Liver (tissue), 9 donors: Measurements from ENCODE around the gene FARSA. TPM values are rescaled to one million over a fixed set of nuclear protein-coding genes. Genes with fewer than 3 reads are reported as not detected.

Source experiments
- DNase-seq: peaks from one replicate; pipeline ENCODE4 v3.0.0-alpha.2; 2017; ENCODE audit warnings: low spot score
- H3K27ac ChIP-seq, 2 donors: one replicate each; pipeline ENCODE4 v1.7.0; 2013; ENCODE audit warnings: inconsistent platforms in 2 of 2, low read length in 2 of 2, control low read depth in 1 of 2, low read depth in 1 of 2, mild to moderate bottlenecking in 1 of 2
- H3K27me3 ChIP-seq, 4 donors: one replicate each; pipeline versions ENCODE4 v1.6.1 to v1.7.0; 2013; ENCODE audit warnings: low read length in 3 of 4, inconsistent platforms in 1 of 4, mild to moderate bottlenecking in 1 of 4, moderate library complexity in 1 of 4; ENCODE audit not compliant: control insufficient read depth in 4 of 4, insufficient read depth in 4 of 4
- H3K36me3 ChIP-seq, 4 donors: one replicate each; pipeline versions ENCODE4 v1.6.1 to v1.7.0; 2013; ENCODE audit warnings: low read length in 3 of 4, mild to moderate bottlenecking in 3 of 4, low read depth in 1 of 4, moderate library complexity in 1 of 4; ENCODE audit not compliant: control insufficient read depth in 4 of 4, insufficient read depth in 3 of 4
- H3K4me1 ChIP-seq, 4 donors: one replicate each; pipeline versions ENCODE4 v1.6.1 to v1.7.0; 2013; ENCODE audit warnings: low read length in 3 of 4, mild to moderate bottlenecking in 3 of 4, moderate library complexity in 1 of 4; ENCODE audit not compliant: control insufficient read depth in 4 of 4, insufficient read depth in 4 of 4
- H3K4me3 ChIP-seq, 3 donors: one replicate each; pipeline versions ENCODE4 v1.6.1 to v1.7.0; 2013; ENCODE audit warnings: low read length in 3 of 3, control low read depth in 1 of 3, low read depth in 1 of 3, mild to moderate bottlenecking in 1 of 3
- H3K9ac ChIP-seq, 2 donors: one replicate each; pipeline ENCODE4 v1.7.0; 2013; ENCODE audit warnings: low read length in 2 of 2, mild to moderate bottlenecking in 2 of 2, moderate library complexity in 2 of 2, control low read depth in 1 of 2, low read depth in 1 of 2
- H3K9me3 ChIP-seq, 4 donors: one replicate each; pipeline versions ENCODE4 v1.6.1 to v1.7.0; 2013; ENCODE audit warnings: low read length in 3 of 4; ENCODE audit not compliant: control insufficient read depth in 4 of 4
- ATF3 ChIP-seq: IDR thresholded peaks from 2 replicates; pipeline ENCODE4 v1.6.1; 2016; ENCODE audit warnings: antibody characterized with exemption
- EGR1 ChIP-seq, 2 donors: IDR thresholded peaks; 2 replicates each; pipeline ENCODE4 v1.6.1; 2016 to 2018; ENCODE audit warnings: antibody characterized with exemption in 2 of 2, low read depth in 2 of 2
- GABPA ChIP-seq, 2 donors: IDR thresholded peaks in 1 of 2; conservative IDR thresholded peaks in 1 of 2; 2 replicates each; pipeline ENCODE4 v1.6.1; 2016; ENCODE audit warnings: antibody characterized with exemption in 2 of 2, mild to moderate bottlenecking in 1 of 2, moderate library complexity in 1 of 2
- HNF4G ChIP-seq: IDR thresholded peaks from 2 replicates; pipeline ENCODE4 v1.6.1; 2016; ENCODE audit warnings: antibody characterized with exemption
- REST ChIP-seq: IDR thresholded peaks from 2 replicates; pipeline ENCODE4 v1.6.1; 2016; ENCODE audit warnings: antibody characterized with exemption, mild to moderate bottlenecking
- RXRA ChIP-seq, 2 donors: IDR thresholded peaks; 2 replicates each; pipeline ENCODE4 v1.6.1; 2017 to 2018; ENCODE audit warnings: antibody characterized with exemption in 2 of 2, mild to moderate bottlenecking in 1 of 2
- SP1 ChIP-seq: IDR thresholded peaks from 2 replicates; pipeline ENCODE4 v1.6.1; 2018; ENCODE audit warnings: antibody characterized with exemption, mild to moderate bottlenecking
- TAF1 ChIP-seq: conservative IDR thresholded peaks from 2 replicates; pipeline ENCODE4 v1.6.1; 2016; ENCODE audit warnings: antibody characterized with exemption, mild to moderate bottlenecking
- YY1 ChIP-seq: IDR thresholded peaks from 2 replicates; pipeline ENCODE4 v1.6.1; 2016; ENCODE audit warnings: antibody characterized with exemption, mild to moderate bottlenecking
- ZBTB33 ChIP-seq: IDR thresholded peaks from 2 replicates; pipeline ENCODE4 v1.6.1; 2016; ENCODE audit warnings: antibody characterized with exemption
- WGBS: extraction: QIAGEN DNeasy Blood & Tissue Kit; methylation state at CpG from one replicate; pipeline ENCODE4 v1.1.7; 2013; 5-methylcytosine and 5-hydroxymethylcytosine counted together
- polyA plus RNA-seq, 2 donors: library from polyadenylated mRNA; stranded (reverse) in 1 of 2; unstranded in 1 of 2; fragments of 200-250 nt in 1 of 2; fragments of >200 nt in 1 of 2; fragmentation: Nextera tagmentation in 1 of 2; extraction: Ambion mirVana in 1 of 2; gene quantifications; one replicate each; pipeline versions ENCODE4 v1.2.1 to v1.2.3, GENCODE V29; 2013 to 2015
- total RNA-seq, 2 donors: library from RNA; depleted of rRNA; stranded (reverse); fragments of >200 nt; gene quantifications; one replicate each; pipeline ENCODE4 v1.2.3, GENCODE V29; 2014
- donor health status: healthy.
- donor health status: healthy.
- donor health status: healthy.
- donor health status: healthy.
- donor health status: healthy.

FARSA gene
- total and polyA plus RNA-seq, 4 donors: 29.8 to 50.1 (median 34.3) TPM

GRCh38 chr19:12949363-12950283, 16.1 kb upstream of the FARSA start:
- Histone ChIP-seq H3K27ac (no peak overlapping the region), H3K4me3 (no peak overlapping the region), H3K27me3 (no peaks in the 10 kb centered on the region), H3K9me3 (no peaks in the 10 kb centered on the region), H3K4me1 (peaks cover 2 to 21% (median 16%) of the 10 kb centered on the region in 4 donors), H3K36me3 (peaks cover 18 to 50% (median 30%) of the 10 kb centered on the region in 4 donors), H3K9ac (no peak overlapping the region)
- TF ChIP-seq REST: no peak
- TF ChIP-seq RXRA (IDR thresholded peaks at IDR 0.05): no peak
- no peak for TF ChIP-seq ATF3
- no peak for TF ChIP-seq TAF1
- TF ChIP-seq YY1: no peak
- no peak for TF ChIP-seq SP1
- 89% methylated on average over 16 of the region's 16 CpGs for WGBS
- DNase-seq: no peak

GRCh38 chr19:12948612-12949362, 15.3 kb upstream of the FARSA start:
- no peak overlapping the region for H3K9ac ChIP-seq
- no peak for DNase-seq
- H3K27me3 ChIP-seq: no peaks in the 10 kb centered on the region
- H3K27ac ChIP-seq: no peak overlapping the region
- H3K4me1 ChIP-seq: peaks cover 2 to 21% (median 13%) of the 10 kb centered on the region in 4 donors
- TF ChIP-seq RXRA (IDR thresholded peaks at IDR 0.05): no peak
- TF ChIP-seq HNF4G: no peak
- H3K9me3 ChIP-seq: no peaks in the 10 kb centered on the region
- H3K36me3 ChIP-seq: peaks cover 21 to 52% (median 35%) of the 10 kb centered on the region in 4 donors
- no peak overlapping the region for H3K4me3 ChIP-seq
- WGBS: 95% methylated on average over 30 of the region's 30 CpGs

- no peak for TF ChIP-seq EGR1 (IDR thresholded peaks at IDR 0.05; ENCODE audit: low read depth in 2 of 2)
- no peak for TF ChIP-seq RXRA (IDR thresholded peaks at IDR 0.05)
- TF ChIP-seq ZBTB33: no peak
- TF ChIP-seq HNF4G: no peak
- no peak for TF ChIP-seq YY1
- TF ChIP-seq GABPA (IDR thresholded peaks at IDR 0.05 in 1 of 2, conservative IDR thresholded peaks at IDR 0.05 in 1 of 2): no peak
- H3K9ac ChIP-seq: no peak overlapping the region
- no peak overlapping the region for H3K4me3 ChIP-seq
- 92% methylated on average over 28 of the region's 28 CpGs for WGBS
- no peaks in the 10 kb centered on the region for H3K9me3 ChIP-seq
- DNase-seq: peak; percentile 88
- no peak overlapping the region for H3K27ac ChIP-seq
- no peaks in the 10 kb centered on the region for H3K27me3 ChIP-seq
- H3K4me1 ChIP-seq: peaks cover 2 to 23% (median 16%) of the 10 kb centered on the region in 4 donors
- H3K36me3 ChIP-seq: peaks cover 19 to 59% (median 41%) of the 10 kb centered on the region in 4 donors
These were observed 14.4 kb upstream of the FARSA start for GRCh38 chr19:12947702-12948611.
